PFSK-1 (cell line): Measurements from ENCODE around the gene SHD.

Source experiments
- POLR2AphosphoS5 ChIP-seq: IDR thresholded peaks from 2 replicates; pipeline ENCODE4 v1.6.1; 2012; ENCODE audit warnings: low read depth, mild to moderate bottlenecking, control low read depth, low read length, moderate library complexity
- SIN3A ChIP-seq: IDR thresholded peaks from 2 replicates; pipeline ENCODE4 v1.6.1; 2012; ENCODE audit warnings: mild to moderate bottlenecking, low read length, moderate library complexity, borderline replicate concordance; ENCODE audit not compliant: insufficient read depth
- TAF1 ChIP-seq: IDR thresholded peaks from 2 replicates; pipeline ENCODE4 v1.6.1; 2012; ENCODE audit warnings: low read length, control low read depth, borderline replicate concordance; ENCODE audit not compliant: insufficient read depth
- TF ChIP-seq, protein P1 (sequence below), 2 experiments: IDR thresholded peaks; 2 replicates each; pipeline versions ENCODE4 v1.6.1 to v1.8.0; 2011 to 2012; ENCODE audit warnings: low read depth in 2 of 2, low read length in 2 of 2, control low read depth in 1 of 2, inconsistent platforms in 1 of 2, mild to moderate bottlenecking in 1 of 2, moderate library complexity in 1 of 2; ENCODE audit not compliant: insufficient read depth in 1 of 2

DNA sequence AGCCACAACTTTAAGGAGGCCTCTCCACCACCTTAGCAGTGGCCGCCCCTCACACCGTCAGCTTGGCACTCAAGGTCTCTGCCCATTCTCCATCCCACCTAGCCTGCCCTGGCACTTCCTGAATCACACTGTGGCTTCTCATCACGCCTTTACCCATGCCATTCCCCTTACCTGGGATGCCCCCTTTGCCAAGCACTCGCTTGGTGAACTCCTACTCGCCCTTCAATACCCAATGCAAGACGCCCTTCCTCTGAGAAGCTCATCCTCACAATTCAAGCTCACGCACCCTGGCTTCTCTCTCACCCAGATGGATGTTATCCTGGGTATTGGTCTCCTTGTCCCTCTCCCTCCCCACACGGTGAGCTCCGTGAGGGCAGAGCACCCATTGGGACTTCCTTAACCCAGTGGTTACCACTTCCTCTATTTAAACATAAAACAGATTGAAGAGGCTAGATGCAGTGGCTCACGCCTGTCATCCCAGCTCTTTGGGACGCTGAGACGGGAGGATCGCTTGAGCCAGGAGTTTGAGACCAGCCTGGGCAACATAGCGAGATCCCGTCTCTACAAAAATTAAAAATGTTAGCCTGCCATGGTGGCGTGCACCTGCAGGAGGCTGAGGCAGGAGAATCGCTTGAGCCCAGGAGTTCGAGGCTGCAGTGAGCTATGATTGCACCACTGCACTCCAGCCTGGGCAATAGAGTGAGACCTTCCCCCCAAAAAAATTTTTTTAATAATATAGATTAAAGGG, 12.6 kb upstream of the SHD start:
- TF ChIP-seq POLR2AphosphoS5 (no peak), TAF1 (no peak), SIN3A (no peak)
- TF ChIP-seq, protein P1, sequence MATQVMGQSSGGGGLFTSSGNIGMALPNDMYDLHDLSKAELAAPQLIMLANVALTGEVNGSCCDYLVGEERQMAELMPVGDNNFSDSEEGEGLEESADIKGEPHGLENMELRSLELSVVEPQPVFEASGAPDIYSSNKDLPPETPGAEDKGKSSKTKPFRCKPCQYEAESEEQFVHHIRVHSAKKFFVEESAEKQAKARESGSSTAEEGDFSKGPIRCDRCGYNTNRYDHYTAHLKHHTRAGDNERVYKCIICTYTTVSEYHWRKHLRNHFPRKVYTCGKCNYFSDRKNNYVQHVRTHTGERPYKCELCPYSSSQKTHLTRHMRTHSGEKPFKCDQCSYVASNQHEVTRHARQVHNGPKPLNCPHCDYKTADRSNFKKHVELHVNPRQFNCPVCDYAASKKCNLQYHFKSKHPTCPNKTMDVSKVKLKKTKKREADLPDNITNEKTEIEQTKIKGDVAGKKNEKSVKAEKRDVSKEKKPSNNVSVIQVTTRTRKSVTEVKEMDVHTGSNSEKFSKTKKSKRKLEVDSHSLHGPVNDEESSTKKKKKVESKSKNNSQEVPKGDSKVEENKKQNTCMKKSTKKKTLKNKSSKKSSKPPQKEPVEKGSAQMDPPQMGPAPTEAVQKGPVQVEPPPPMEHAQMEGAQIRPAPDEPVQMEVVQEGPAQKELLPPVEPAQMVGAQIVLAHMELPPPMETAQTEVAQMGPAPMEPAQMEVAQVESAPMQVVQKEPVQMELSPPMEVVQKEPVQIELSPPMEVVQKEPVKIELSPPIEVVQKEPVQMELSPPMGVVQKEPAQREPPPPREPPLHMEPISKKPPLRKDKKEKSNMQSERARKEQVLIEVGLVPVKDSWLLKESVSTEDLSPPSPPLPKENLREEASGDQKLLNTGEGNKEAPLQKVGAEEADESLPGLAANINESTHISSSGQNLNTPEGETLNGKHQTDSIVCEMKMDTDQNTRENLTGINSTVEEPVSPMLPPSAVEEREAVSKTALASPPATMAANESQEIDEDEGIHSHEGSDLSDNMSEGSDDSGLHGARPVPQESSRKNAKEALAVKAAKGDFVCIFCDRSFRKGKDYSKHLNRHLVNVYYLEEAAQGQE (IDR thresholded peaks at IDR 0.05; ENCODE audit: insufficient read depth in 1 of 2, low read depth in 2 of 2, low read length in 2 of 2): no peak
